Liver (tissue), 9 donors: Measurements from ENCODE around the gene LDHD. TPM values are rescaled to one million over a fixed set of nuclear protein-coding genes. Genes with fewer than 3 reads are reported as not detected.

Experiments used
- DNase-seq: peaks from one replicate; pipeline ENCODE4 v3.0.0-alpha.2; 2017; ENCODE audit warnings: low spot score
- H3K27ac ChIP-seq, 2 donors: one replicate each; pipeline ENCODE4 v1.7.0; 2013; ENCODE audit warnings: inconsistent platforms in 2 of 2, low read length in 2 of 2, control low read depth in 1 of 2, low read depth in 1 of 2, mild to moderate bottlenecking in 1 of 2
- H3K27me3 ChIP-seq, 4 donors: one replicate each; pipeline versions ENCODE4 v1.6.1 to v1.7.0; 2013; ENCODE audit warnings: low read length in 3 of 4, inconsistent platforms in 1 of 4, mild to moderate bottlenecking in 1 of 4, moderate library complexity in 1 of 4; ENCODE audit not compliant: control insufficient read depth in 4 of 4, insufficient read depth in 4 of 4
- H3K36me3 ChIP-seq, 4 donors: one replicate each; pipeline versions ENCODE4 v1.6.1 to v1.7.0; 2013; ENCODE audit warnings: low read length in 3 of 4, mild to moderate bottlenecking in 3 of 4, low read depth in 1 of 4, moderate library complexity in 1 of 4; ENCODE audit not compliant: control insufficient read depth in 4 of 4, insufficient read depth in 3 of 4
- H3K4me1 ChIP-seq, 4 donors: one replicate each; pipeline versions ENCODE4 v1.6.1 to v1.7.0; 2013; ENCODE audit warnings: low read length in 3 of 4, mild to moderate bottlenecking in 3 of 4, moderate library complexity in 1 of 4; ENCODE audit not compliant: control insufficient read depth in 4 of 4, insufficient read depth in 4 of 4
- H3K4me3 ChIP-seq, 3 donors: one replicate each; pipeline versions ENCODE4 v1.6.1 to v1.7.0; 2013; ENCODE audit warnings: low read length in 3 of 3, control low read depth in 1 of 3, low read depth in 1 of 3, mild to moderate bottlenecking in 1 of 3
- H3K9ac ChIP-seq, 2 donors: one replicate each; pipeline ENCODE4 v1.7.0; 2013; ENCODE audit warnings: low read length in 2 of 2, mild to moderate bottlenecking in 2 of 2, moderate library complexity in 2 of 2, control low read depth in 1 of 2, low read depth in 1 of 2
- H3K9me3 ChIP-seq, 4 donors: one replicate each; pipeline versions ENCODE4 v1.6.1 to v1.7.0; 2013; ENCODE audit warnings: low read length in 3 of 4; ENCODE audit not compliant: control insufficient read depth in 4 of 4
- EGR1 ChIP-seq, 2 donors: IDR thresholded peaks; 2 replicates each; pipeline ENCODE4 v1.6.1; 2016 to 2018; ENCODE audit warnings: antibody characterized with exemption in 2 of 2, low read depth in 2 of 2
- FOXA1 ChIP-seq: IDR thresholded peaks from 2 replicates; pipeline ENCODE4 v1.6.1; 2016; ENCODE audit warnings: antibody characterized with exemption
- FOXA2 ChIP-seq: IDR thresholded peaks from 2 replicates; pipeline ENCODE4 v1.6.1; 2016; ENCODE audit warnings: antibody characterized with exemption
- GABPA ChIP-seq, 2 donors: IDR thresholded peaks in 1 of 2; conservative IDR thresholded peaks in 1 of 2; 2 replicates each; pipeline ENCODE4 v1.6.1; 2016; ENCODE audit warnings: antibody characterized with exemption in 2 of 2, mild to moderate bottlenecking in 1 of 2, moderate library complexity in 1 of 2
- HNF4A ChIP-seq, 2 donors: conservative IDR thresholded peaks; 2 replicates each; pipeline ENCODE4 v1.6.1; 2016; ENCODE audit warnings: antibody characterized with exemption in 2 of 2, mild to moderate bottlenecking in 2 of 2
- HNF4G ChIP-seq: IDR thresholded peaks from 2 replicates; pipeline ENCODE4 v1.6.1; 2016; ENCODE audit warnings: antibody characterized with exemption
- JUND ChIP-seq, 2 donors: IDR thresholded peaks; 2 replicates each; pipeline ENCODE4 v1.6.1; 2016; ENCODE audit warnings: antibody characterized with exemption in 2 of 2
- NR2F2 ChIP-seq: IDR thresholded peaks from 2 replicates; pipeline ENCODE4 v1.6.1; 2016; ENCODE audit warnings: antibody characterized with exemption
- RAD21 ChIP-seq, 2 donors: IDR thresholded peaks; 2 replicates each; pipeline ENCODE4 v1.6.1; 2016; ENCODE audit warnings: antibody characterized with exemption in 2 of 2, mild to moderate bottlenecking in 2 of 2
- RXRA ChIP-seq, 2 donors: IDR thresholded peaks; 2 replicates each; pipeline ENCODE4 v1.6.1; 2017 to 2018; ENCODE audit warnings: antibody characterized with exemption in 2 of 2, mild to moderate bottlenecking in 1 of 2
- SP1 ChIP-seq: IDR thresholded peaks from 2 replicates; pipeline ENCODE4 v1.6.1; 2018; ENCODE audit warnings: antibody characterized with exemption, mild to moderate bottlenecking
- TAF1 ChIP-seq: conservative IDR thresholded peaks from 2 replicates; pipeline ENCODE4 v1.6.1; 2016; ENCODE audit warnings: antibody characterized with exemption, mild to moderate bottlenecking
- YY1 ChIP-seq: IDR thresholded peaks from 2 replicates; pipeline ENCODE4 v1.6.1; 2016; ENCODE audit warnings: antibody characterized with exemption, mild to moderate bottlenecking
- WGBS: extraction: QIAGEN DNeasy Blood & Tissue Kit; methylation state at CpG from one replicate; pipeline ENCODE4 v1.1.7; 2013; 5-methylcytosine and 5-hydroxymethylcytosine counted together
- polyA plus RNA-seq, 2 donors: library from polyadenylated mRNA; stranded (reverse) in 1 of 2; unstranded in 1 of 2; fragments of 200-250 nt in 1 of 2; fragments of >200 nt in 1 of 2; fragmentation: Nextera tagmentation in 1 of 2; extraction: Ambion mirVana in 1 of 2; gene quantifications; one replicate each; pipeline versions ENCODE4 v1.2.1 to v1.2.3, GENCODE V29; 2013 to 2015
- total RNA-seq, 2 donors: library from RNA; depleted of rRNA; stranded (reverse); fragments of >200 nt; gene quantifications; one replicate each; pipeline ENCODE4 v1.2.3, GENCODE V29; 2014
- TF ChIP-seq, protein P1 (sequence below): IDR thresholded peaks from 2 replicates; pipeline ENCODE4 v1.6.1; 2016; ENCODE audit warnings: antibody characterized with exemption
- TF ChIP-seq, protein P2 (sequence below): IDR thresholded peaks from 2 replicates; pipeline ENCODE4 v1.6.1; 2016; ENCODE audit warnings: antibody characterized with exemption
- TF ChIP-seq, protein P3 (sequence below): IDR thresholded peaks from 2 replicates; pipeline ENCODE4 v1.6.1; 2016; ENCODE audit warnings: antibody characterized with exemption, mild to moderate bottlenecking
- TF ChIP-seq, protein P4 (sequence below): IDR thresholded peaks from 2 replicates; pipeline ENCODE4 v1.6.1; 2016; ENCODE audit warnings: antibody characterized with exemption
- TF ChIP-seq, protein P5 (sequence below): fragments of 150-350 bp; IDR thresholded peaks from 2 replicates; pipeline ENCODE4 v1.5.1; 2017; ENCODE audit warnings: improper control_type of control experiment, low read depth, low read length; ENCODE audit not compliant: missing input control
- donor health status: healthy.
- donor health status: healthy.
- donor health status: healthy.
- donor health status: healthy.
- donor health status: healthy.

LDHD gene
- total and polyA plus RNA-seq, 4 donors: 27.7 to 84.1 (median 76.3) TPM

DNA sequence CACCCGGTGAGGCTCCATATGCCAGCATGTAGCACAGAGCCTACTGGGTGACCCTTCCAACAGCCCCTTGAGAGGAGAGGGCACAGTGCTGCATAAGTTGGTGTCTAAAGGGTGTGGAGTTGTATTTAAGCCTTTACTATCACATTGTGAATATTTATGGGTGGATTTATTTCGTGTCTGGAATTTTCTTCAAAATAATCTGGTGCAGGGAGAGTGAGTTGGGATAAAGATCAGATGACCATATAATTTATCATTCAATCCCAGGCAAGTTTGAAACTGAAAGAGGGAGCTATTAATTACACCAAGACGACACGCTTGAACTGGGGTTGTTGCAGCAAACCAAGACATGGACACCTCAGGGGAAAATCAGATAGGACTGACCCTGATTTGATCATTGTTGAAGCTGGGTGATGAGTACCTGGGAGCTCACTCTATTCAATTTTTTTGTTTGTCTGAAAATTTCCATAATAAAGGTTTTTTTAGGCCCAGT is 42.2 kb downstream of the LDHD start:
- no peak overlapping the region for H3K4me3 ChIP-seq
- 93% methylated on average over 4 of the region's 4 CpGs for WGBS
- TF ChIP-seq, protein P1, sequence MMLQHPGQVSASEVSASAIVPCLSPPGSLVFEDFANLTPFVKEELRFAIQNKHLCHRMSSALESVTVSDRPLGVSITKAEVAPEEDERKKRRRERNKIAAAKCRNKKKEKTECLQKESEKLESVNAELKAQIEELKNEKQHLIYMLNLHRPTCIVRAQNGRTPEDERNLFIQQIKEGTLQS: no peak
- TF ChIP-seq NR2F2 (no peak), RAD21 (IDR thresholded peaks at IDR 0.05) (no peak), HNF4A (conservative IDR thresholded peaks at IDR 0.05) (no peak), RXRA (IDR thresholded peaks at IDR 0.05) (no peak), FOXA2 (no peak), SP1 (no peak), YY1 (no peak), TAF1 (no peak), GABPA (IDR thresholded peaks at IDR 0.05 in 1 of 2, conservative IDR thresholded peaks at IDR 0.05 in 1 of 2) (no peak), EGR1 (IDR thresholded peaks at IDR 0.05; ENCODE audit: low read depth in 2 of 2) (no peak), HNF4G (no peak), FOXA1 (no peak), JUND (IDR thresholded peaks at IDR 0.05) (no peak)
- TF ChIP-seq, protein P2, sequence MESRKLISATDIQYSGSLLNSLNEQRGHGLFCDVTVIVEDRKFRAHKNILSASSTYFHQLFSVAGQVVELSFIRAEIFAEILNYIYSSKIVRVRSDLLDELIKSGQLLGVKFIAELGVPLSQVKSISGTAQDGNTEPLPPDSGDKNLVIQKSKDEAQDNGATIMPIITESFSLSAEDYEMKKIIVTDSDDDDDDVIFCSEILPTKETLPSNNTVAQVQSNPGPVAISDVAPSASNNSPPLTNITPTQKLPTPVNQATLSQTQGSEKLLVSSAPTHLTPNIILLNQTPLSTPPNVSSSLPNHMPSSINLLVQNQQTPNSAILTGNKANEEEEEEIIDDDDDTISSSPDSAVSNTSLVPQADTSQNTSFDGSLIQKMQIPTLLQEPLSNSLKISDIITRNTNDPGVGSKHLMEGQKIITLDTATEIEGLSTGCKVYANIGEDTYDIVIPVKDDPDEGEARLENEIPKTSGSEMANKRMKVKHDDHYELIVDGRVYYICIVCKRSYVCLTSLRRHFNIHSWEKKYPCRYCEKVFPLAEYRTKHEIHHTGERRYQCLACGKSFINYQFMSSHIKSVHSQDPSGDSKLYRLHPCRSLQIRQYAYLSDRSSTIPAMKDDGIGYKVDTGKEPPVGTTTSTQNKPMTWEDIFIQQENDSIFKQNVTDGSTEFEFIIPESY: no peak
- TF ChIP-seq, protein P3, sequence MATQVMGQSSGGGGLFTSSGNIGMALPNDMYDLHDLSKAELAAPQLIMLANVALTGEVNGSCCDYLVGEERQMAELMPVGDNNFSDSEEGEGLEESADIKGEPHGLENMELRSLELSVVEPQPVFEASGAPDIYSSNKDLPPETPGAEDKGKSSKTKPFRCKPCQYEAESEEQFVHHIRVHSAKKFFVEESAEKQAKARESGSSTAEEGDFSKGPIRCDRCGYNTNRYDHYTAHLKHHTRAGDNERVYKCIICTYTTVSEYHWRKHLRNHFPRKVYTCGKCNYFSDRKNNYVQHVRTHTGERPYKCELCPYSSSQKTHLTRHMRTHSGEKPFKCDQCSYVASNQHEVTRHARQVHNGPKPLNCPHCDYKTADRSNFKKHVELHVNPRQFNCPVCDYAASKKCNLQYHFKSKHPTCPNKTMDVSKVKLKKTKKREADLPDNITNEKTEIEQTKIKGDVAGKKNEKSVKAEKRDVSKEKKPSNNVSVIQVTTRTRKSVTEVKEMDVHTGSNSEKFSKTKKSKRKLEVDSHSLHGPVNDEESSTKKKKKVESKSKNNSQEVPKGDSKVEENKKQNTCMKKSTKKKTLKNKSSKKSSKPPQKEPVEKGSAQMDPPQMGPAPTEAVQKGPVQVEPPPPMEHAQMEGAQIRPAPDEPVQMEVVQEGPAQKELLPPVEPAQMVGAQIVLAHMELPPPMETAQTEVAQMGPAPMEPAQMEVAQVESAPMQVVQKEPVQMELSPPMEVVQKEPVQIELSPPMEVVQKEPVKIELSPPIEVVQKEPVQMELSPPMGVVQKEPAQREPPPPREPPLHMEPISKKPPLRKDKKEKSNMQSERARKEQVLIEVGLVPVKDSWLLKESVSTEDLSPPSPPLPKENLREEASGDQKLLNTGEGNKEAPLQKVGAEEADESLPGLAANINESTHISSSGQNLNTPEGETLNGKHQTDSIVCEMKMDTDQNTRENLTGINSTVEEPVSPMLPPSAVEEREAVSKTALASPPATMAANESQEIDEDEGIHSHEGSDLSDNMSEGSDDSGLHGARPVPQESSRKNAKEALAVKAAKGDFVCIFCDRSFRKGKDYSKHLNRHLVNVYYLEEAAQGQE: no peak
- TF ChIP-seq, protein P4, sequence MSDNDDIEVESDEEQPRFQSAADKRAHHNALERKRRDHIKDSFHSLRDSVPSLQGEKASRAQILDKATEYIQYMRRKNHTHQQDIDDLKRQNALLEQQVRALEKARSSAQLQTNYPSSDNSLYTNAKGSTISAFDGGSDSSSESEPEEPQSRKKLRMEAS: no peak
- TF ChIP-seq, protein P5, sequence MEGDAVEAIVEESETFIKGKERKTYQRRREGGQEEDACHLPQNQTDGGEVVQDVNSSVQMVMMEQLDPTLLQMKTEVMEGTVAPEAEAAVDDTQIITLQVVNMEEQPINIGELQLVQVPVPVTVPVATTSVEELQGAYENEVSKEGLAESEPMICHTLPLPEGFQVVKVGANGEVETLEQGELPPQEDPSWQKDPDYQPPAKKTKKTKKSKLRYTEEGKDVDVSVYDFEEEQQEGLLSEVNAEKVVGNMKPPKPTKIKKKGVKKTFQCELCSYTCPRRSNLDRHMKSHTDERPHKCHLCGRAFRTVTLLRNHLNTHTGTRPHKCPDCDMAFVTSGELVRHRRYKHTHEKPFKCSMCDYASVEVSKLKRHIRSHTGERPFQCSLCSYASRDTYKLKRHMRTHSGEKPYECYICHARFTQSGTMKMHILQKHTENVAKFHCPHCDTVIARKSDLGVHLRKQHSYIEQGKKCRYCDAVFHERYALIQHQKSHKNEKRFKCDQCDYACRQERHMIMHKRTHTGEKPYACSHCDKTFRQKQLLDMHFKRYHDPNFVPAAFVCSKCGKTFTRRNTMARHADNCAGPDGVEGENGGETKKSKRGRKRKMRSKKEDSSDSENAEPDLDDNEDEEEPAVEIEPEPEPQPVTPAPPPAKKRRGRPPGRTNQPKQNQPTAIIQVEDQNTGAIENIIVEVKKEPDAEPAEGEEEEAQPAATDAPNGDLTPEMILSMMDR: no peak
- DNase-seq: no peak
- no peak overlapping the region for H3K9ac ChIP-seq
- H3K27me3 ChIP-seq: no peaks in the 10 kb centered on the region
- H3K9me3 ChIP-seq: no peaks in the 10 kb centered on the region
- peaks cover 12 to 28% (median 16%) of the 10 kb centered on the region in 4 donors for H3K4me1 ChIP-seq
- no peaks in the 10 kb centered on the region for H3K36me3 ChIP-seq
- no peak overlapping the region for H3K27ac ChIP-seq
